Endodermal cell (in vitro differentiated cells): ENCODE data around the gene CLCN2. TPM values are rescaled to one million over a fixed set of nuclear protein-coding genes. Genes with fewer than 3 reads are reported as not detected.

ENCODE experiments used
- DNase-seq: peaks from one replicate; pipeline ENCODE4 v3.0.0-alpha.2; 2017
- H3K27ac ChIP-seq: 2 replicates; pipeline ENCODE4 v1.5.1; 2013; ENCODE audit warnings: mild to moderate bottlenecking, low read depth, low read length, moderate library complexity
- H3K27me3 ChIP-seq: 2 replicates; pipeline ENCODE4 v1.6.1; 2013; ENCODE audit warnings: mild to moderate bottlenecking, low read length, moderate library complexity; ENCODE audit not compliant: insufficient read depth, control insufficient read depth, poor library complexity, severe bottlenecking
- H3K36me3 ChIP-seq: 2 replicates; pipeline ENCODE4 v1.7.0; 2013; ENCODE audit warnings: mild to moderate bottlenecking, low read length, moderate library complexity; ENCODE audit not compliant: control insufficient read depth, insufficient read depth
- H3K4me1 ChIP-seq: one replicate; pipeline ENCODE4 v1.7.0; 2013; ENCODE audit warnings: low read length; ENCODE audit not compliant: control insufficient read depth, insufficient read depth
- H3K4me3 ChIP-seq: 2 replicates; pipeline ENCODE4 v1.5.1; 2013; ENCODE audit warnings: mild to moderate bottlenecking, low read length, moderate library complexity
- H3K9ac ChIP-seq: 2 replicates; pipeline ENCODE4 v1.6.1; 2013; ENCODE audit warnings: mild to moderate bottlenecking, low read length, moderate library complexity; ENCODE audit not compliant: poor library complexity, severe bottlenecking; ENCODE audit errors: extremely low read depth
- H3K9me3 ChIP-seq: 2 replicates; pipeline ENCODE4 v1.6.1; 2013; ENCODE audit warnings: mild to moderate bottlenecking, low read length, moderate library complexity; ENCODE audit not compliant: control insufficient read depth
- H3K27ac Mint-ChIP-seq: 2 replicates; pipeline ENCODE4 v1.8.0; 2020; ENCODE audit warnings: mixed read lengths
- H3K27me3 Mint-ChIP-seq: 2 replicates; pipeline ENCODE4 v1.8.0; 2021; ENCODE audit warnings: mild to moderate bottlenecking, mixed read lengths; ENCODE audit not compliant: insufficient read depth
- H3K36me3 Mint-ChIP-seq: 2 replicates; pipeline ENCODE4 v1.8.0; 2020; ENCODE audit warnings: low read depth, mixed read lengths
- H3K4me1 Mint-ChIP-seq: 2 replicates; pipeline ENCODE4 v1.8.0; 2020; ENCODE audit warnings: mixed read lengths
- H3K4me3 Mint-ChIP-seq: 2 replicates; pipeline ENCODE4 v1.8.0; 2020; ENCODE audit warnings: mild to moderate bottlenecking, moderate library complexity, mixed read lengths
- H3K9me3 Mint-ChIP-seq: 2 replicates; pipeline ENCODE4 v1.8.0; 2020; ENCODE audit warnings: mild to moderate bottlenecking, mixed read lengths
- CTCF ChIP-seq: fragments of 200-600 bp; sonication (generic); conservative IDR thresholded peaks from 2 replicates; pipeline ENCODE4 v1.5.0; 2021; ENCODE audit warnings: antibody characterized with exemption, mild to moderate bottlenecking
- WGBS, 2 experiments: methylation state at CpG; one replicate each; pipeline versions ENCODE4 v1.1.5 to v1.1.7; 2013; ENCODE audit warnings: missing lambda C conversion rate in 2 of 2, mixed read lengths in 1 of 2; ENCODE audit not compliant: insufficient coverage in 1 of 2, insufficient read length in 1 of 2; 5-methylcytosine and 5-hydroxymethylcytosine counted together
- total RNA-seq, 2 donors: library from RNA; stranded (reverse); fragmentation: NEBNext Ultra II Directional in 1 of 2; extraction: Animal tissue kit (Norgen Biotek cat#: 25700) in 1 of 2; gene quantifications; 2 replicates in 1 of 2; 3 replicates in 1 of 2; pipeline ENCODE4 v1.2.1, GENCODE V29; 2021

CLCN2 gene
- total RNA-seq, 2 donors from 2014 or later, result 32.4 to 38.4 TPM

- H3K4me1 Mint-ChIP-seq, result no peaks in the 10 kb centered on the region
- no peak for DNase-seq
- 92 to 94% methylated on average over 8 of the region's 8 CpGs for WGBS, 2 experiments
- H3K27ac Mint-ChIP-seq, result no peak overlapping the region
- Histone ChIP-seq H3K4me3 (no peak overlapping the region), H3K9ac (no peak overlapping the region), H3K4me1 (no peaks in the 10 kb centered on the region), H3K27ac (no peak overlapping the region), H3K27me3 (no peaks in the 10 kb centered on the region), H3K36me3 (no peaks in the 10 kb centered on the region), H3K9me3 (no peaks in the 10 kb centered on the region)
- peaks cover 7% of the 10 kb centered on the region for H3K27me3 Mint-ChIP-seq
- H3K4me3 Mint-ChIP-seq, result no peak overlapping the region
- no peaks in the 10 kb centered on the region for H3K9me3 Mint-ChIP-seq
- peaks cover 2% of the 10 kb centered on the region for H3K36me3 Mint-ChIP-seq
- no peak for TF ChIP-seq CTCF
Observed at GRCh38 chr3:184388936-184389230, 27.5 kb upstream of the CLCN2 start.

DNA sequence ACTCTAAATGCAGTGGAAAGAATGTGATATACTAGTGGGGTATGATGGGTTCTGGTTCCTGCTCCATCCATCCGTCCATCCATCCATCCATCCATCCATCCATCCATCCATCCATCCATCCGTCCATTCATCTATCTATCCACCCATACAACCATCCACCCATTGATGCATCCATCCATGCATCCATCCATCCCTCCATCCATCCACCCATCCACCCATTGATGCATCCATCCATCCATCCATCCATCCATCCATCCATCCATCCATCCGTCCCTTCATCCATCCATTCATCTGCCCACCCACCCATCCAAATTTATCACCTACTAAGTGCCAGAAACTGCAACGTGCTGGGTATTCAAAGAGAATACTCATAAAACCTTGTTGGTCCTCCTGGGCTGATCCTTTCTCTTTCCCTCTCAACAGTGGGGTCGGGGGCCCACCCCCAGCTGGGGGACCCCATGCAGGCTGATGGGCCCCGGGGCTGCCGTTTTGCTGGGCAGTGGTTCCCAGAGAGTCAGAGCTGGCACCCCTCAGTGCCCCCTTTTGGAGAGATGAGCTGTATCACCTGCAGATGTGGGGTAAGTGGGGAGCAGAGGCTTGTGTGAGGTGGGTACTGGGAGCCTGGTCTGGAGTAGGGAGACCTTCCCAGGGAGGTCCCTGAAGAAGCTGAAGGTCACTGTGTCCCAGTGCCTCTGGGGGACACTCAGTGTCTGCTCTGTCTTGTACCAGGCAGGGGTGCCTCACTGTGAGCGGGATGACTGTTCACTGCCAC lies 26.9 kb upstream of the CLCN2 start:
- Mint-ChIP-seq H3K27ac (no peak overlapping the region), H3K27me3 (peaks cover 9% of the 10 kb centered on the region), H3K9me3 (no peaks in the 10 kb centered on the region), H3K4me3 (no peak overlapping the region), H3K36me3 (peaks cover 2% of the 10 kb centered on the region), H3K4me1 (no peaks in the 10 kb centered on the region)
- 86 to 94% methylated on average over 3 to 8 of the region's 8 CpGs for WGBS, 2 experiments
- no peak for TF ChIP-seq CTCF
- DNase-seq, result no peak
- H3K4me3 ChIP-seq, result no peak overlapping the region
- no peaks in the 10 kb centered on the region for H3K4me1 ChIP-seq
- no peaks in the 10 kb centered on the region for H3K9me3 ChIP-seq
- peaks cover 1% of the 10 kb centered on the region for H3K27me3 ChIP-seq
- no peaks in the 10 kb centered on the region for H3K36me3 ChIP-seq
- no peak overlapping the region for H3K9ac ChIP-seq
- H3K27ac ChIP-seq, result no peak overlapping the region

DNA sequence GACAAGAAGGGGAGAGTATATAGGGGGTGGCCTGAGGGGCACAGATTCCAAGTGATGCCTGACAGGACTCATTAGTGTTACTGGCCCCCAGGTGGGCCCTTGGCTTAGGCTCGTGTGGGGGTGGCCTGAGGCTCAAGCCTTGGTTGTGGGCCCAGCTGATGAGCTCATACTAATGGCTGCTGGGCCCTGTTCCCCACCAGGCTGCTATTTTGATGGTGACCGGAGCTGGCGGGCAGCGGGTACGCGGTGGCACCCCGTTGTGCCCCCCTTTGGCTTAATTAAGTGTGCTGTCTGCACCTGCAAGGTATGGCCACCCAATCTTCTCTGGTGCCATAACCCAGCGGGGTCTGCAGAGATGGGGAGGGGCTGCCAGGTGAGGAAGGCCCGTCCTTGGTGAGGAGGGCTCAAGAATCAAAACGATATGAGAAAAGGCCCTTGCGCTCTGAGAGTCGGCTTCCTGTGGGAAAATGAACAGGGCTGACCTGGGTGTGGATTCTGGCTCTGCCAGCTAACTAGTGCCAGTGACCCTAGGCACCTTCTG lies 25.8 kb upstream of the CLCN2 start:
- Mint-ChIP-seq H3K36me3 (peaks cover 2% of the 10 kb centered on the region), H3K27ac (no peak overlapping the region), H3K9me3 (no peaks in the 10 kb centered on the region), H3K4me1 (no peaks in the 10 kb centered on the region), H3K4me3 (no peak overlapping the region), H3K27me3 (peaks cover 20% of the 10 kb centered on the region)
- H3K9me3 ChIP-seq, result no peaks in the 10 kb centered on the region
- H3K4me1 ChIP-seq, result no peaks in the 10 kb centered on the region
- no peak for DNase-seq
- no peak for TF ChIP-seq CTCF
- peaks cover 12% of the 10 kb centered on the region for H3K27me3 ChIP-seq
- H3K36me3 ChIP-seq, result no peaks in the 10 kb centered on the region
- H3K9ac ChIP-seq, result no peak overlapping the region
- no peak overlapping the region for H3K4me3 ChIP-seq
- no peak overlapping the region for H3K27ac ChIP-seq
- 90 to 94% methylated on average over 11 to 12 of the region's 12 CpGs for WGBS, 2 experiments
